ENCODE results near the gene PHACTR3. TPM values are rescaled to one million over a fixed set of nuclear protein-coding genes. Genes with fewer than 3 reads are reported as not detected.
A peak's percentile ranks its signal among the peaks of the same experiment; 100 is the strongest.

PHACTR3 gene
- total RNA-seq, 3 donors from 2014 or later: 0.11 TPM; not detected in 2

GRCh38 chr20:59743767-59744485, 139.6 kb downstream of the PHACTR3 start:
- no peaks in the 10 kb centered on the region for H3K9me3 Mint-ChIP-seq
- H3K36me3 Mint-ChIP-seq (ENCODE audit: insufficient read depth): no peaks in the 10 kb centered on the region
- no peak for DNase-seq
- no peak overlapping the region for H3K4me3 Mint-ChIP-seq
- no peaks in the 10 kb centered on the region for H3K27me3 Mint-ChIP-seq (ENCODE audit: low read depth)
- no peak for ATAC-seq
- no peaks in the 10 kb centered on the region for H3K4me1 Mint-ChIP-seq (ENCODE audit: low read depth)

GRCh38 chr20:59744756-59745155, 140.4 kb downstream of the PHACTR3 start:
- DNase-seq: no peak
- no peaks in the 10 kb centered on the region for H3K9me3 Mint-ChIP-seq
- ATAC-seq: no peak
- no peaks in the 10 kb centered on the region for H3K36me3 Mint-ChIP-seq (ENCODE audit: insufficient read depth)
- peaks cover 4% of the 10 kb centered on the region for H3K27me3 Mint-ChIP-seq (ENCODE audit: low read depth)
- H3K4me1 Mint-ChIP-seq (ENCODE audit: low read depth): no peaks in the 10 kb centered on the region
- H3K4me3 Mint-ChIP-seq: no peak overlapping the region

DNA sequence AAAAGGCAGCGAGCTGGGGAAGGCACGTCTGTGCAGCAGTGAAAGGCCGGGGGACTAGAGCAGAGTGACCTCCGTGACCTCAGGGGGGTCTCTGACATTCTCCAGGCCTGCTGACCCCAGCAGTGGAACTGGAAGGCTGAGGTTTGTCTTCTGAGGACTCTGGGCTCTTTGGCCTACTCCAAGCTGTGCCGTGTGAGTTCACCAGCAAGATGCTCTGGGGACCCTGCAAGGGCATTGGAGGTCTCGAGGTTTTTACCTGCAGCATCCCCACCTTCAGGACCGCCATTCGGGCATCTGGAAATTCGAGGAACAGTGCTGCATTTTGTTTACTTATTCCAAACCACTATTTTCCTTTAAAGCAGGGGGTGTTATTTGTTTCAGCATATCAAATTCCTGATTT, 140.9 kb downstream of the PHACTR3 start:
- ATAC-seq (no peak), DNase-seq (no peak)
- Mint-ChIP-seq H3K36me3 (ENCODE audit: insufficient read depth) (no peaks in the 10 kb centered on the region), H3K9me3 (no peaks in the 10 kb centered on the region), H3K4me3 (no peak overlapping the region), H3K4me1 (ENCODE audit: low read depth) (no peaks in the 10 kb centered on the region), H3K27me3 (ENCODE audit: low read depth) (peaks cover 5% of the 10 kb centered on the region)

GRCh38 chr20:59745716-59746115, 141.4 kb downstream of the PHACTR3 start:
- peaks cover 5% of the 10 kb centered on the region for H3K27me3 Mint-ChIP-seq (ENCODE audit: low read depth)
- no peak overlapping the region for H3K4me3 Mint-ChIP-seq
- ATAC-seq: no peak
- no peaks in the 10 kb centered on the region for H3K9me3 Mint-ChIP-seq
- DNase-seq: no peak
- H3K4me1 Mint-ChIP-seq (ENCODE audit: low read depth): no peaks in the 10 kb centered on the region
- H3K36me3 Mint-ChIP-seq (ENCODE audit: insufficient read depth): no peaks in the 10 kb centered on the region

DNA sequence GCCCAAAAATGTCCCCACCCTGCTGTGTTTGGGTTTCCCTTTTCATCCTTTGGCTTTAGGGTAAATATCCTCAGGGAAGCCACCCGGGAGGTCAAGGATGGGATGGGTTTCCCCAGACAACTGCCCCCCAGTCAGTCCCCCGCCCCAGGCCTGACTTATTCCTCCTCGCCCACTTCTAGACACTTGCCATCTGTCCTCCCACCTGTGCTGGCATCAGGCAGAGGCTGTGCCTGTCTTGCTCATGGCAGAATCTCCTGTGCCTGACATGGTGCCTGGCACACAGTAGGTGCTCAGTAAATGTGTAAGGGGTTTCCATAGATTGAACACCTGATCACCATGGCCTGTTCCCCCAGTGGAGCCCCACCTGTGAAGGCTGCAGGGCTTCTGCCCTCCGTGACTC, 141.8 kb downstream of the PHACTR3 start:
- H3K27me3 Mint-ChIP-seq (ENCODE audit: low read depth): peaks cover 5% of the 10 kb centered on the region
- H3K36me3 Mint-ChIP-seq (ENCODE audit: insufficient read depth): no peaks in the 10 kb centered on the region
- DNase-seq: no peak
- no peaks in the 10 kb centered on the region for H3K9me3 Mint-ChIP-seq
- H3K4me3 Mint-ChIP-seq: no peak overlapping the region
- no peaks in the 10 kb centered on the region for H3K4me1 Mint-ChIP-seq (ENCODE audit: low read depth)
- no peak for ATAC-seq

DNA sequence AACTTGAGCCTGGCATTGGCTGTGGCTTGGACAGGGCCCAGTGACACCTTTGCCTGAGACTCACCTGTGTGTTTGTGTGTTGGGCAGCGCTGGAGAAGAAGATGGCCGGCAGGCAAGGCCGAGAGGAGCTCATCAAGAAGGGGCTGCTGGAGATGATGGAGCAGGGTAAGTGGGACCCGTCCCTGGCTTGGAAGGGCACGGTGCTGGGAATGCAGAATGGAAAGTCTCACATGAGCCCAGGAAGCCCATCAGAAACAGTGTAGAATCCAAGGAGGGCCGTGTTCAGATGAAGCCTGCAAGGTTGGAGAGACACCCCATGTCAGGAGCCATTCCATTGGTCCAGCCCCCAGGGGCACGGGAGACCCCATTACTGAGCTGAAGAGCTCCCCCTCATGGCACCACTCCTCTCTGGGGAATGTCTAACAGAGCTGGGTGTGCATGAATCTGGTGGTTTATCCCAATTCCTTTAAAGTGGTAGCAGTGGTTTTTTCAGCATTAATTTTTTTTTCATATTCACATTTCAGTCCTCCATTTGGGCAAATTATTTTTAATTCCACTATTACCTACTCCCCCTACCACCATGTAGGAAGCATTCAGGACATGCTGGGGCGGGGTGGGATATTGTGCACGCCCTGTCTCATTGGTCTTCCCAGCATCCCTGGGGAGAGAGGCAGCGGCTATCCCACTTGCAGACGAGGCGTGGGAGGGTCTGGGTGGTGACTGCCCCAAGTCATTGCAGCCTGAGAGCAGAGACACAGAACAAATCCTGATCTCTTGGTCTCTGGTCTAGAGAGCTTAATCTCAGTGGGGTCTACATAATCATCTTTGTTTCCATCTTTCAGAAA, 143.6 kb downstream of the PHACTR3 start:
- Mint-ChIP-seq H3K9me3 (no peaks in the 10 kb centered on the region), H3K36me3 (ENCODE audit: insufficient read depth) (no peaks in the 10 kb centered on the region), H3K4me3 (no peak overlapping the region), H3K27me3 (ENCODE audit: low read depth) (peaks cover 9% of the 10 kb centered on the region), H3K4me1 (ENCODE audit: low read depth) (no peaks in the 10 kb centered on the region)
- no peak for ATAC-seq
- DNase-seq: no peak

- Mint-ChIP-seq H3K36me3 (ENCODE audit: insufficient read depth) (no peaks in the 10 kb centered on the region), H3K4me3 (no peak overlapping the region), H3K9me3 (no peaks in the 10 kb centered on the region), H3K27me3 (ENCODE audit: low read depth) (peaks cover 9% of the 10 kb centered on the region), H3K4me1 (ENCODE audit: low read depth) (no peaks in the 10 kb centered on the region)
- DNase-seq: no peak
- ATAC-seq: no peak
Observed at GRCh38 chr20:59748619-59749191, 144.4 kb downstream of the PHACTR3 start.

DNA sequence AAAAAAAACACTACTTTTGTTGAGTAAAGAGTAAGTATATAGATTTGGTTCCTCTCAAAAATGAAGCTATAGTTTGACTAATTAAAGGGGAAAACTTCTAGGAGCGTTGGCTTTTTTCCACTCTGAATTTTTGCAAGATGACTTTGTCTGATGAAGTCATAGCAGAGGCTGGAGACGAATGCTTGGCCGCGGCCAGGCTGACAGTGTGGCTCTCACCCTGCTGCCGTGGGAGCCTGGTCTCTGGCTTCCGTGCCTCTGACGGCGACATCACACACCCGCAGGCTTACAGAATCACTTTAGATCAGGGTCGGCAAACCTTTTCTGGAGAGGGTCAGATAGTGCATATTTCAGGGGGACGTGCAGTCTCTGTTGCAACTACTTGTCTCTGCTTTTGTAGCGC, 145.0 kb downstream of the PHACTR3 start:
- Mint-ChIP-seq H3K36me3 (ENCODE audit: insufficient read depth) (no peaks in the 10 kb centered on the region), H3K4me3 (no peak overlapping the region), H3K4me1 (ENCODE audit: low read depth) (no peaks in the 10 kb centered on the region), H3K27me3 (ENCODE audit: low read depth) (peaks cover 9% of the 10 kb centered on the region), H3K9me3 (no peaks in the 10 kb centered on the region)
- ATAC-seq: no peak
- no peak for DNase-seq

GRCh38 chr20:59750209-59750840, 146.0 kb downstream of the PHACTR3 start:
- DNase-seq: no peak
- peaks cover 9% of the 10 kb centered on the region for H3K27me3 Mint-ChIP-seq (ENCODE audit: low read depth)
- H3K36me3 Mint-ChIP-seq (ENCODE audit: insufficient read depth): no peaks in the 10 kb centered on the region
- H3K4me3 Mint-ChIP-seq: no peak overlapping the region
- H3K9me3 Mint-ChIP-seq: no peaks in the 10 kb centered on the region
- ATAC-seq: no peak
- H3K4me1 Mint-ChIP-seq (ENCODE audit: low read depth): no peaks in the 10 kb centered on the region

GRCh38 chr20:59751075-59751711, 146.9 kb downstream of the PHACTR3 start:
- DNase-seq: no peak
- no peaks in the 10 kb centered on the region for H3K9me3 Mint-ChIP-seq
- H3K4me3 Mint-ChIP-seq: no peak overlapping the region
- no peaks in the 10 kb centered on the region for H3K4me1 Mint-ChIP-seq (ENCODE audit: low read depth)
- ATAC-seq: peak in 1 of 2 donors; percentile 30
- no peaks in the 10 kb centered on the region for H3K36me3 Mint-ChIP-seq (ENCODE audit: insufficient read depth)
- peaks cover 9% of the 10 kb centered on the region for H3K27me3 Mint-ChIP-seq (ENCODE audit: low read depth)

DNA sequence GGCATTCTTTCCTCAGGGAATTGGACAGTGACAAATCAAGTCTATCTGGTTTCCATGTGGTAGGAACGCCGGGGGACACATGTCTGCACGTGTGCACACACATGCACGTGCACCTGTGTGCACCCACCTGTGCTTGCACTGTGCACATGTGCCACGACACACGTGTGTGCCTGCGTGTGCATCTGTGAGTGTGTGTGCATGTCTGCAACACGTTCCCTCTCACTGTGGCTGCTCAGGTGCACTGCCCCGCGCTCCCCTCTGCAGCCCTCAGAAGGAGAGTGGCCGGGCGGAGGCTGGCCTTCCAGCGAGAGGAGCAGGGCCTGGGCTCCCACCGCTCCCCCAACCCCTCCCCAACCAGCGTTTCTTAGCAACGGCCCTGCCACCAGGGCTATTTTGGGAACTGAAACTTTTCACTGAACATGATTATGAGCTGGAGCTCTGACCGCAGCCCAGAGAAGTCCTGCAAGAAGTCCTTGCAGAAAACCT, 147.8 kb downstream of the PHACTR3 start:
- DNase-seq (no peak), ATAC-seq (no peak)
- H3K9me3 Mint-ChIP-seq: no peaks in the 10 kb centered on the region
- H3K36me3 Mint-ChIP-seq (ENCODE audit: insufficient read depth): no peaks in the 10 kb centered on the region
- H3K4me3 Mint-ChIP-seq: no peak overlapping the region
- no peaks in the 10 kb centered on the region for H3K4me1 Mint-ChIP-seq (ENCODE audit: low read depth)
- peaks cover 10% of the 10 kb centered on the region for H3K27me3 Mint-ChIP-seq (ENCODE audit: low read depth)

DNA sequence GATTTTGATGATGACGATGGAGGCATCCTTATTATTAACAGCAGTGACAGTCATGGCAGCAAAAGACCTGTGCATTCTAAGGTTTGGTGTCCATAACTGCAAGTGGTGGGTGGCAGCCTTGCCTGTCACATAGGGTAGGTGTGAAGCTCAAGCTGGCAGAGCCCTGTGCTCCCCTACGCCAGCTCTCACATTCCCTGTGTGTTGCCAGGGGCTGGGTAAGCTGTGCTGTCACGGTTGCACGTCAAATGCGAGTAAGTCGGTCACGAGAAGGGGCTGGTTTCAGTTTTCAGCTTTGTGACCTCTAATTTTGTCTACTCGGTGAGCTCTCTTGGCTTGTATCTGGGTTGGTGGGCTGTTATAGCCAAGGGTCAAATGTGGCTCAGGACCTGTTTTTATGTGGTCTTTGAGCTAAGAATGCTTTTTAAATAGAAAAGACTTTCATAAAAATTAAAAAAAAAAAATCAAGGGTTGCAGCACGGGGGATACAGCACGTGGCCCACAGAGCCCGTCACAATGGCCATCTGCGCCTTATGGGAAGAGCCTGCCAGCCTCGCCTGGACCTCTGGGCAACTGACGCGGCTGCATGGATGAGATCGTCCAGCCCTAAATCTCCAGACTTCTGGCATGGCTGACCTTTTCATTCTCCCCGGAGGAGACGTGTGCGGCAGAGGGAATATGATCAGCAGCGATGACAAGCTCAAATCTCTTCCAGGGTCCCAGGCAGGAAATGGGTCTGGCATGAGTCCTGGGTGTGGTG, 148.5 kb downstream of the PHACTR3 start:
- ATAC-seq: no peak
- H3K27me3 Mint-ChIP-seq (ENCODE audit: low read depth): peaks cover 15% of the 10 kb centered on the region

GRCh38 chr20:59753836-59754235, 149.5 kb downstream of the PHACTR3 start:
- H3K27me3 Mint-ChIP-seq (ENCODE audit: low read depth): peaks cover 15% of the 10 kb centered on the region
- no peaks in the 10 kb centered on the region for H3K9me3 Mint-ChIP-seq
- H3K4me1 Mint-ChIP-seq (ENCODE audit: low read depth): no peaks in the 10 kb centered on the region
- H3K36me3 Mint-ChIP-seq (ENCODE audit: insufficient read depth): no peaks in the 10 kb centered on the region
- no peak for DNase-seq
- ATAC-seq: no peak
- H3K4me3 Mint-ChIP-seq: no peak overlapping the region

More for the DNA sequence above, 148.5 kb downstream of the PHACTR3 start:
- no peak overlapping the region for H3K4me3 Mint-ChIP-seq
- DNase-seq: no peak
- H3K4me1 Mint-ChIP-seq (ENCODE audit: low read depth): no peaks in the 10 kb centered on the region
- no peaks in the 10 kb centered on the region for H3K36me3 Mint-ChIP-seq (ENCODE audit: insufficient read depth)
- H3K9me3 Mint-ChIP-seq: no peaks in the 10 kb centered on the region

Data from activated T-cell treated with anti-CD3 and anti-CD28 coated beads, Interleukin-2, amount 50 U/mL, for 4 hours (primary cell).